DOHH2 (cell line): ENCODE measurements around the gene DUSP10.

ENCODE experiments used
- H3F3A ChIP-seq: fragments of 200-600 bp; sonication (generic), shearing (Covaris generic); 2 replicates; pipeline ENCODE4 v1.6.0; 2016; ENCODE audit warnings: antibody characterized with exemption, mild to moderate bottlenecking; ENCODE audit not compliant: control insufficient read depth, insufficient read depth
- H3K27ac ChIP-seq: fragments of 200-600 bp; sonication (generic); 2 replicates; pipeline ENCODE4 v1.5.1; 2014; ENCODE audit warnings: low read depth, mild to moderate bottlenecking, low read length, moderate library complexity
- H3K27me3 ChIP-seq: fragments of 200-600 bp; sonication (generic); 2 replicates; pipeline ENCODE4 v1.6.1; 2014; ENCODE audit warnings: mild to moderate bottlenecking, low read length, mixed read lengths; ENCODE audit not compliant: control insufficient read depth
- H3K36me3 ChIP-seq: fragments of 200-600 bp; sonication (generic); 2 replicates; pipeline ENCODE4 v1.6.1; 2014; ENCODE audit warnings: mild to moderate bottlenecking, low read length, moderate library complexity, mixed read lengths; ENCODE audit not compliant: control insufficient read depth
- H3K4me1 ChIP-seq: fragments of 200-600 bp; sonication (generic); 2 replicates; pipeline ENCODE4 v1.6.1; 2014; ENCODE audit warnings: mild to moderate bottlenecking, low read length, mixed read lengths; ENCODE audit not compliant: control insufficient read depth
- H3K4me2 ChIP-seq: fragments of 200-600 bp; sonication (generic); 2 replicates; pipeline ENCODE4 v1.6.0; 2014; ENCODE audit warnings: mild to moderate bottlenecking, low read length, moderate library complexity
- H3K4me3 ChIP-seq: fragments of 200-600 bp; sonication (generic); 2 replicates; pipeline ENCODE4 v1.5.1; 2014; ENCODE audit warnings: mild to moderate bottlenecking, low read length, mixed read lengths
- H3K79me2 ChIP-seq: fragments of 200-600 bp; sonication (generic); 2 replicates; pipeline ENCODE4 v1.6.1; 2014; ENCODE audit warnings: mild to moderate bottlenecking, low read length, mixed read lengths; ENCODE audit not compliant: control insufficient read depth
- H3K9me2 ChIP-seq: fragments of 200-600 bp; sonication (generic); replicated peaks from 2 replicates; pipeline ENCODE4 v1.6.1; 2014; ENCODE audit warnings: mild to moderate bottlenecking, low read length, mixed read lengths; ENCODE audit not compliant: control insufficient read depth
- H3K9me3 ChIP-seq: fragments of 200-600 bp; sonication (generic); 2 replicates; pipeline ENCODE4 v1.6.1; 2014; ENCODE audit warnings: antibody characterized with exemption, low read length, mixed read lengths; ENCODE audit not compliant: control insufficient read depth, insufficient read depth
- H4K20me1 ChIP-seq: fragments of 200-600 bp; sonication (generic); 2 replicates; pipeline ENCODE4 v1.6.0; 2014; ENCODE audit warnings: low read depth, mild to moderate bottlenecking, antibody characterized with exemption, low read length, moderate library complexity; ENCODE audit not compliant: control insufficient read depth, insufficient read depth
- EZH2phosphoT487 ChIP-seq: fragments of 200-600 bp; sonication (generic); IDR thresholded peaks from 2 replicates; pipeline ENCODE4 v1.6.1; 2017; ENCODE audit warnings: borderline replicate concordance, mild to moderate bottlenecking, antibody characterized with exemption, low read length, moderate library complexity, mixed read lengths
- TF ChIP-seq, protein P1 (sequence below): fragments of 200-600 bp; sonication (generic); IDR thresholded peaks from one replicate; pipeline ENCODE4 v1.5.1; 2014; ENCODE audit warnings: antibody characterized with exemption, mild to moderate bottlenecking, low read depth, low read length; ENCODE audit not compliant: poor library complexity, severe bottlenecking

The DUSP10 gene

DNA sequence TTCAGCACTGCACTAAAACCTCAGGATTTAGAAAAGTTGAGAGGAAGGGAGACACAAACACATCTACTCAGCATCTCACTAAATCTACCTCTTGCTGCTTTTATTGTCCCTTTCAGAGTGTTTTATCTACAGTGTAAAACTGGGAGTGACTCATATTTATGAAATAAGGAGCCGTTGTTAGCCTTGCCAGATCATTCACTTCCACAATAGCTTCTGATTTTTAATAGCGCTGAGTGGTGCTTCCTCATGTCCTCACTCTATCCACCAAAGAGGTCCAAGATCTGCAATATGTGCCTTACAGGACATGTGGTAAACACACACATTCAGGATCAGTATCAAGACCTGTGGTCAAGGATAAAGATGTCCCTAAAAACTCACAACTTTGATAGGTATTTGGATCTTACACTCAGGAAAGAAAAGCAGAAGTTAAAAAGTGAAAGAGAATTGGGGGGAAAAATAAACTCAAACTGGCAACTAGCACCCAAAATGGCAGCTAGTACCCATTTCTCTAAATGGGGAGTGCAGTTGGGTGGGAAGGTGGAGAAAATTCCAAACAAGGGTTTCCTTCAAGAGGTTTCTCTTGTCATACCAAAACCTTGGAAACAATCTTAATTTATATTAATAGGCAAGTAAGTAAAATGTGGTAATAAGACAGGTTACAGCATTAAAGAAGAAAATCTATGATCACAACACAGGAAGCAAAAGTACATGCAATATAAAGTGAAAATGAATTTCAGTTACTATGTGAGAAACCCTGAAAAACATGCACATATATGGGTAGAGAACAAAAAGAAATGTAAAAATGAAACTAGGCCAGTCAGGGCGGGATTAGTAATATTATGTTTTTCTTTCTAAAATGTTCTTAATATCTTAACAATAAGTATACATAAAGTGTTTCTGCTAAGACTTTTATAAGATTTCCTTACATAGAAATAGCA is 15.9 kb downstream of the DUSP10 start:
- Histone ChIP-seq H3K9me3 (no peaks in the 10 kb centered on the region), H3K9me2 (no peaks in the 10 kb centered on the region), H3K4me1 (peaks cover 18% of the 10 kb centered on the region), H4K20me1 (no peaks in the 10 kb centered on the region), H3F3A (no peaks in the 10 kb centered on the region), H3K79me2 (no peaks in the 10 kb centered on the region), H3K36me3 (no peaks in the 10 kb centered on the region; the same call in 1 of the 2 replicates), H3K27me3 (no peaks in the 10 kb centered on the region), H3K27ac (no peak overlapping the region), H3K4me3 (no peak overlapping the region), H3K4me2 (peak overlapping the region; percentile 10; the same call in 1 of the 2 replicates)
- no peak for TF ChIP-seq EZH2phosphoT487
- TF ChIP-seq, protein P1, sequence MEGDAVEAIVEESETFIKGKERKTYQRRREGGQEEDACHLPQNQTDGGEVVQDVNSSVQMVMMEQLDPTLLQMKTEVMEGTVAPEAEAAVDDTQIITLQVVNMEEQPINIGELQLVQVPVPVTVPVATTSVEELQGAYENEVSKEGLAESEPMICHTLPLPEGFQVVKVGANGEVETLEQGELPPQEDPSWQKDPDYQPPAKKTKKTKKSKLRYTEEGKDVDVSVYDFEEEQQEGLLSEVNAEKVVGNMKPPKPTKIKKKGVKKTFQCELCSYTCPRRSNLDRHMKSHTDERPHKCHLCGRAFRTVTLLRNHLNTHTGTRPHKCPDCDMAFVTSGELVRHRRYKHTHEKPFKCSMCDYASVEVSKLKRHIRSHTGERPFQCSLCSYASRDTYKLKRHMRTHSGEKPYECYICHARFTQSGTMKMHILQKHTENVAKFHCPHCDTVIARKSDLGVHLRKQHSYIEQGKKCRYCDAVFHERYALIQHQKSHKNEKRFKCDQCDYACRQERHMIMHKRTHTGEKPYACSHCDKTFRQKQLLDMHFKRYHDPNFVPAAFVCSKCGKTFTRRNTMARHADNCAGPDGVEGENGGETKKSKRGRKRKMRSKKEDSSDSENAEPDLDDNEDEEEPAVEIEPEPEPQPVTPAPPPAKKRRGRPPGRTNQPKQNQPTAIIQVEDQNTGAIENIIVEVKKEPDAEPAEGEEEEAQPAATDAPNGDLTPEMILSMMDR = no peak

DNA sequence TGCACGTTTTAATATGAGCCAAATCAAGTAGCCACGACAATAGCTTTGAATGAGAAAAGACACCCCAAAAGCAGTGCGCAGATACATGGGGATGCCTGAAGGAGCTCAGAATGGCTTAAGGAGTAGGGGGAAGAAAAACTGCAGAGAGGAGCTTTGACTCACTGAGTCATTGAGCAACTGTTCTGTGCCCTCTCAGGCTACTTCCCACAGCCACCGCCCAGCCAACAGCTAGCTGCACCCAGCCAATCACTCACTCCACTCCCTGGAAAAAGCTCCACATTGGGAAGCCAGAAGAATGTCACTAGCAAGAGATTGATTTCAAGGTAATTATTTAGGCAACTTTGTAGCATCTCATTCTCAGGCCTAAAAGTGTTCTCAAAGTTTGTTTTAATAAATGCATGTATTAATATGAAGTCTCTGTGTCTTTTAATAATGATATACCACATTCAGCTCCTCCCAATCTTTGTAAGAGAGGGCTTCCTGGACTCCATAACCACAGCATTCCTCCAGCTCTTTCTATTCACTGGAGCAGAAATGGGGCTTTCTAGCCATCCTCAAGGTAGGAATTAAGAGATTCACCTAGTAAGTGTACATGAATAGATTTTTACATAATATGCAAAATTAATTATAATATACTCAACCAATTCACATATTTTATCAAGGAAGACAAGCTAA is 16.8 kb downstream of the DUSP10 start:
- no peaks in the 10 kb centered on the region for H3K9me3 ChIP-seq
- peaks cover 18% of the 10 kb centered on the region for H3K4me1 ChIP-seq
- no peaks in the 10 kb centered on the region for H3F3A ChIP-seq
- no peaks in the 10 kb centered on the region for H3K27me3 ChIP-seq
- no peak overlapping the region for H3K27ac ChIP-seq
- H3K36me3 ChIP-seq = no peaks in the 10 kb centered on the region; the same call in 1 of the 2 replicates
- H4K20me1 ChIP-seq = no peaks in the 10 kb centered on the region
- no peak overlapping the region for H3K4me2 ChIP-seq
- H3K79me2 ChIP-seq = no peaks in the 10 kb centered on the region
- no peaks in the 10 kb centered on the region for H3K9me2 ChIP-seq
- H3K4me3 ChIP-seq = no peak overlapping the region
- no peak for TF ChIP-seq EZH2phosphoT487
- TF ChIP-seq, protein P1 = no peak

DNA sequence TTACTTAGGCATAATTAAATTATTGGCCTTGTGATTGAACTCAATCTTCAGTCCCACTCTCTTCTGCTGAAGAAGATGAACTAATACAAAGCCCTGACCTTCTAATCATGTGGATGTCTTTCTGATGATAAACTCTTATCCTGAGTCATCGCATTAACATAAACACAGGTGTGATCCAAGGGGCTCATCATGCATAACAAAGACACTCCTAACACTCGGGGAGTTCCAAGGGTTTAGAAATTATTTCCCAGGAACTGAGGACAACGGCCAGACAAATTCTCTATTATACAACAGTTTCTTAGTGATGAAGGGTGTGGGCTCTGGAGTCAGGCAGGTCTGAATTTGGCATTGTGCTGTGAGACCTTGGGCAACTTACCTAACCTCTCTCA is 18.0 kb downstream of the DUSP10 start:
- Histone ChIP-seq H3K27me3 (no peaks in the 10 kb centered on the region), H3K4me1 (peaks cover 18% of the 10 kb centered on the region), H3K79me2 (no peaks in the 10 kb centered on the region), H3F3A (no peaks in the 10 kb centered on the region), H3K4me2 (no peak overlapping the region), H3K4me3 (no peak overlapping the region), H4K20me1 (no peaks in the 10 kb centered on the region), H3K9me3 (no peaks in the 10 kb centered on the region), H3K9me2 (no peaks in the 10 kb centered on the region), H3K36me3 (no peaks in the 10 kb centered on the region; the same call in 1 of the 2 replicates), H3K27ac (no peak overlapping the region)
- TF ChIP-seq, protein P1 = no peak
- TF ChIP-seq EZH2phosphoT487 = no peak
